HFF-Myc (cell line): Measurements from ENCODE around the gene SFN.

ENCODE experiments used
- DNase-seq: peaks from one replicate; pipeline ENCODE4 v3.0.0-alpha.2; 2011; ENCODE audit warnings: low read depth; ENCODE audit errors: extremely low read depth
- H3K4me3 ChIP-seq: replicated peaks from 2 replicates; pipeline ENCODE4 v1.5.1; 2011; ENCODE audit warnings: low read depth, mild to moderate bottlenecking, control low read depth, low read length
- CTCF ChIP-seq: IDR thresholded peaks from 2 replicates; pipeline ENCODE4 v1.5.1; 2012; ENCODE audit warnings: mild to moderate bottlenecking, low read depth, low read length, control low read depth; ENCODE audit errors: missing control alignments

Gene SFN

GRCh38 chr1:26826261-26827105, 36.5 kb upstream of the SFN start, which contains the start of gene ZDHHC18:
ZDHHC18 (plus strand) TSS chr1:26826688; CDS start chr1:26826805, 117 bp downstream.
- DNase-seq: no peak
- H3K4me3 ChIP-seq: peak within 1 kb of the TSS; percentile 66
- peak; percentile 29 for TF ChIP-seq CTCF

DNA sequence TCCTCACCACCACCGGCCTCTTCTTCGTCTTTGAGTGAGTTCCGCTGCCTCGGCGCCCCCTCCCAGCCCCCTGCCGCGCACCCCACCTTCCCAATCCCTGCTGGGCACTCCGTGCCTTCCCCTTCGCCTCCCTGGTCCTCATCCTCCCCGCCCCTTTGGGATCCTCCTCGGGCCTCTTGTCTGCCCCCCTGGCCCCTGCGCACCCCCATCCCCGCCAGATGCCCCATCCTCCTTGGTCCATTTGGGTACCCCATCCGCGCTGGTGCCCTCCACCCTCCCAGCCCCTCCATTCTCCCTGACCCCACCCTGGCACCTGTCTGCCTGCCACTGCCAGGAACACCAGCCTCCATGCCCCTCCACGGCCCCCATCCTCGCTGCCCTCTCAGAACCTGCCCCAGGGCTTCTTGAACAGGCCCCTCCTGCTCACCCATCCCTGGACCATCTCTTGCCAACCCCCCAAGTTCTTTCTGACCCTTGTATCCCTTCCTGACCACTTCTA, 35.8 kb upstream of the SFN start:
- TF ChIP-seq CTCF: no peak
- DNase-seq: no peak
- peak overlapping the region; percentile 66 for H3K4me3 ChIP-seq

GRCh38 chr1:26827663-26828062, 35.3 kb upstream of the SFN start:
- peak overlapping the region; percentile 66 for H3K4me3 ChIP-seq
- TF ChIP-seq CTCF: no peak
- no peak for DNase-seq

- peak overlapping the region; percentile 66 for H3K4me3 ChIP-seq
- DNase-seq: no peak
Measured at GRCh38 chr1:26828411-26828991, 34.4 kb upstream of the SFN start.

GRCh38 chr1:26829184-26829911, 33.6 kb upstream of the SFN start:
- peak overlapping the region; percentile 66; the same call in 1 of the 2 replicates for H3K4me3 ChIP-seq
- no peak for DNase-seq
- no peak for TF ChIP-seq CTCF

More at GRCh38 chr1:26828411-26828991, 34.4 kb upstream of the SFN start:
- no peak for TF ChIP-seq CTCF

DNA sequence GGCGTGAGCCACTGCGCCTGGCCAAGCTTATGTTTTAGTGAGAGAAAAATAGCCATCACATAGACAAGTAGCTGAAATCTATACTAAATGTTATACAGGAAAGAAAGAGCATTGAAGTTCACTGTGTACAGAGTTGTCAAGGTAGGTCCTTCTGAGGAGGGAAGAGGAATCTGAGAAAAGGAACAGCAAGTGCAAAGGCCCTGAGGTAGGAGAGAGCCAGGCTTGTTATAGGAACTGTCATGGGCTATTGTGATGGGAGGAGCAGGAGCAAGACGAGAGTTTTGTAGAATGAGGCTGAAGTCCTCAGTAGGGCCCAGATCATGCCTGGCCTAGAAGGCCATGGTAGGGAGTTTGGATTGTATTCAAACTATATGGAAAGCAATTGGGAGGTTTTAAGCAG, 31.9 kb upstream of the SFN start:
- no peak overlapping the region for H3K4me3 ChIP-seq
- TF ChIP-seq CTCF: no peak
- no peak for DNase-seq
